HL-60/S4 treated with retinoic acid at 250 ng/mL for 4 days and 3 days (cell line): ENCODE data around the gene MBNL2.

Source experiments
- in situ Hi-C: fragments of 300-500 bp; cut with MboI; formaldehyde crosslinking; loops from 2 replicates; pipeline ENCODE4 v1.7.0; 2022; ENCODE audit warnings: low sequenced_read_pairs

The MBNL2 gene

DNA sequence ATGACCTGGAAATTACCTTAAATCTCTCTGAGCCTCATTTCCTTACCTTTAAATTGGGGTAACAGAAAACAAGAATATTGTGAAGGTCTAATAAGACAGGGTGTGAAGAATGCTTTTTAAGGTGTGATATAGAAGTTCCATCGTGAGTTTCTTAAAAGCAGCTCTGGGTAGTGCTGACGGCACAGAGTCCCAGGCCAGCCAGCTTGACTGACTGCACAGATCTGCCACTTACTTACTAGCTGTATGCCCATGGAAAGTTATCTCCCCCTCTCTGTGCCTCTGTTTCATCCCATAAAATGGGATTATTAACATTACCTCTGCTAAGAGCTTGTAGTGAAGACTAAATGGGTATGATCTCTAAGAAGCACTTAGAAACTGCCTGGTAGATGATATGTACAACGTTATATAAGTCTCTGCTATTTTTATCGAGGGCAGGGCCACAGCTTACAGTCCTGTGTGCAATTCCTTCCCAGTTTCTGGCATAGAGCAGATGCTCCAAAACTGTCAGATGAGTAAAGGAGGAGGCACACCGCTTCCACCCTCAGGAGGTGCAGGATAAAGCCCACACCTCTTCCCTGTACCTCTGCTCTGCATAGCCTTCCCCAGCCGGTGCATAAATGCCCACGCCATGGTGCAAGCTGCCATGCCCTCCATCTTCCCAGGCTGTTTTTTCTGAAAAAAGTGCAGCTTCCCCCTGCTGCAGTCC is 99.6 kb downstream of the MBNL2 start:
- in situ Hi-C loops, result no loop called here

DNA sequence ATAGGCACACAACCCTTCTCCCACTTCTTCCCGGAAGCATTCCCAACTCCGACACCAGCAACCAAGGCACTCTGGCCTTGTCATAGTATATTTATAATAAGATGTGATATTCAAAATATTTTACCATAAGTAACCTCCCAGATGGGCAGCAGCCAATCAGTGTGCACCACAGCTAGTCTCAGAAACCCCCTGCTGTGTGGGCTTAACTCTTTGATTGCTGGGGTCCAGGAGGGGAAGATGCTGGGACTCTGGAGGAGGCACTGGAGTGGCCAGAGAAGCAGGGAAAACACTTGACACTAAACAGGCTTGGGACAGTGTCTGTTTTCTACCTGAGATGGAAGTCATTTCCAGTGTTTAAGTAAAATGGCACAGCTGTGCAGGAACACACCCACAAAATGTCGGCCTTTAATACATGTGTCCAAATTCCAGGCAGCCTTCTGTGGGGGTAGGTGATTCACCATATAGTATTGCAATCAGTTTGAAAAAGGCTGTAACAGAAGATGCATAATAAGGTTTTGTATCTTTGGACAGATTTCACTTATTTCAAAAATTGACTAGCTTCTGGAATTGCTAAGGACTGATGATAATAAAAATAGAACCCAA is 100.7 kb downstream of the MBNL2 start:
- in situ Hi-C loops, result no loop called here

DNA sequence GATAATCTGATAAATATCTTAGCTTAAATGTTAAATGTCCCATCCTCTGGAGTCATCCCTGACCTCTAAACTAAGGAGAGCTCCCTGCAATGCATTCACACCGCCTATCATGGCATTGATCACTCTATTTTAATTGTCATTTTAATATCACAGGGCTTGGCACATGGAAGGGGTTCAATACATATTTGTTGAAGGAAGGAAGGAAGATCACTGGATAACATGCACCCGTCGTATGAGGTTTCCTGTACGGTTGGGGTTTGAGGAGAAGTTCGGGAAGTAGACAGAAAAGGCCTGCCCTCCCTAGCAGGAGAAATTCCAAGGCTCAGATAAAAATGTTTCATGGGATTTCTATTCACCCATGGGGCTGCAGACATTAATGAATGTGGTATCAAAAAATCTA is 102.0 kb downstream of the MBNL2 start:
- in situ Hi-C loops, result no loop called here

DNA sequence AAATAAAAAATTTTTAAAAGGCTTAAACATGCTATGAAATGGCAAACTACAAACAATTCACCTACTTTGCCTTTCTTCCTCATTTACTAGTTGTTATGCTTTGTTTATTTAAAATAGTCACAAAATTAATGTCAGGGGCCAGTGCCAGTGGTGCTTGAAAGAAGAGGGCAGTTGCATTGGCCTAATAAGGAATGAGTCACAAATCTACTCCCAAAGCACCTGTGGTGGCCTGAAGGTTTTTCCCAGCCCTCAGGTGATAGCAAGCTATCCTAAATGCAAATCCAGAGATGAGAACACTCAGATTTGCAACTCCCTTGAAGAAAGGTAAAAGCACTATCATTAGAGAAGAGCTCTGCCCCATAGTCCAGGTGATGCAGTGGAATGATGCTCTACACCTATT is 103.6 kb downstream of the MBNL2 start:
- in situ Hi-C loops, result no loop called here

DNA sequence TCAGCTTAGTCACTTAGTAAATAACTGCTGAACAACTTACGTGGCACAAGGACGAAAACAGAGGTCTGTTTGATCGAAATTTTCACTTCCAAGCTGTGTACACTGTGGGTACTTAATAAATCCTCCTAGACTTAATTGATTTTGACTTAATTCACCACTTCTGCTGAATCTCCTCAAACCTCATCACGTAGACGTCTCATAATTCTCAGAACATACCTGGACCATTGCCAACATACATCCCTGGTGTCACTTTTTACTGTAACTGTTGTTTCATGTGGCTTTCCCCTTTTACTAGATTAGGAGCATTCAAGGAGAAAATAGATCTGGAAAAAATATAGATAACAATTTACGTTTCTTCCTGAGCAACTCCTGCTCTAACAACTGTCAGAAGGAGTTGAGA is 105.0 kb downstream of the MBNL2 start:
- in situ Hi-C loops, result no loop called here

DNA sequence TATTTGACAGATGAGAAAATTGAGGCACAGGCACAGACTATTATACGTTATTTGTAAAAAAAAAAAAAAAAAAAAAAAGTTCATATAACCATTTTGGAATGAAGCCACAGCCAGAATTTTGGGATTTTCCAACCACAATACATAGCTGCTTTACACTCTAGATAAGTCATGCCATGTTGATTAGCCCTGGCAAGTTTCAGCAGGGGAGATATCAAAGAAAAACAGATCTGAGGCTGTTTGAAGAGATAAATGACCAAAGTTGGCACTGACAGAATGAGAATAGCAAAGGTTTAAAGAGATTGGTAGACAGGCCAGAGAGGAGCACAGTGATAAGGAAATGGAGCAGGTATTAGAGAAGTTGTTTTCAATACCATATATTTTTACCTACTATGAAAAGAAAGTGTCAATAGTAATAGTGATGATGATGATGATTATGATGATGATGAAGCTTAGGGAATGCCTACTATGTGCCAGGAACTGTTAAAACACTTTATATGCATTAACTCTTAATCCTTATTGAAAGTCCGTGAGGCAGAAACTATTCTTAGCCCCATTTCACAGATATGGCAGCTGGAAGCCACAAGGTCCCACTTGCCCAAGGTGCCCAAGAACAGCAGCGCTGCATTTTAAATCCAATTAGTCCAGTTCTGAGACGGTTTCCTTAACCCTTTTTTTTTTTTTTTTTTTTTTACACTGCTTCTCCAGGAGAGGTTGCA is 105.5 kb downstream of the MBNL2 start:
- in situ Hi-C loops, result no loop called here

DNA sequence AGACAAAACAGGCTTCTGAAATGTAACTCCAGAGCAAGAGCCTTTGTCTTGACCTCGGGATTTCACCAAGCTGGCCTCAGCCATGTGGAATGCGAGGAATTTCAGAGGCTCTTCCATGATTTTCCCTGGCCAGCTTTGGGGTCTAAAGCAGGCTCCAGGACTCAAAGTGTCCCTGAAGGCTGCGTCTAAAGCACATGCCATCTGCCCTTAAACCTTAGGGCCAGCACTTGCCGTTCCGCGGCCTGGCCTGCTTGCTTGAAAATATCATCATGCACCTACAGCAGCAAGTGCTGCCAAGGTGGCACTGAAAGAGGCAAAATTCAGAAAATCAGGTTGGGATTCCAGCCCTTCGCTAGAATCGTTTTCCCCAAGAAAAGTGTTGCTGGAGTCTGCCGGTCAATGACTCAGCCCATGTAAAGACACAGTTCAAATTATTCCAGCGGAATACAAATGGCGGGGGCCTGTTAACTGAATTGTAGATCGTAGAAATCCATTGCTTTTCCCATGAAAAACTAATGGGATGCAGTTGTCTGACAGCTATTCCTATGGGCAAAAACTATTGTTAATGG is 106.2 kb downstream of the MBNL2 start:
- in situ Hi-C loops, result no loop called here

DNA sequence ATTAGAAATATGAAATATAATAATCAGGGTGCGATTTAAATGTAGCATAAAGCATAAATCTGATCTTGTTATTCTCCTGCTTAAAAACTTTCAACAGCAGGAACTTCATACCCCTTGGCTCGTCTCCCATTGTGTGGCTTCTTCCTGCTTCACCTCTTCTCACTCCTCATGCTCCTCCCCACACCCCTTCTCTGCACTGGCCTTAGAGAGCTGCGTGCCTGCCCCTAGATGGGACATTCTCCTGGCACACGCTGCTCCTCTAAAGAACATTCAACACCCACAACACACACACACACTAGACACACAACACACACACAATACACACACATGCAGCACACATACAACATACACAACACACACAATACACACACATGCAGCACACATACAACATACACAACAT is 107.2 kb downstream of the MBNL2 start:
- in situ Hi-C loops, result no loop called here

DNA sequence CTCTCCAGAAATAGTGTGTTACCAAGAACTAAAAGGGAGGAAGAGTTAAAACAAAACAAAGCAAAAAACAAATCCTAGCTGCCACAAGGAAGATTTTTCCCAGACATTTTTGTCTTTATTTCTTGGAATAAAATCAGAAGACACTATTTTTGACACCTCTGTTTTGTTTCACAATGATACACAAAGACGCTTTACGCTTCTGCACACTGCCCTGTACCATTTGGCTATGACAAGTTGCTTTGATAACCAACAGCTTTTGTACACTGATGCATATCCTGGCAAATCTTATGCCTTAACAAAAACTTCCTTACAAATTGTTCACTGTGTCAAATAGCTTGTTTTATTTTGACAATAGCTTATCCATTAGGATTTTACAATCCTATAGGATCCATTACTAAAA is 108.3 kb downstream of the MBNL2 start:
- in situ Hi-C loops, result no loop called here

DNA sequence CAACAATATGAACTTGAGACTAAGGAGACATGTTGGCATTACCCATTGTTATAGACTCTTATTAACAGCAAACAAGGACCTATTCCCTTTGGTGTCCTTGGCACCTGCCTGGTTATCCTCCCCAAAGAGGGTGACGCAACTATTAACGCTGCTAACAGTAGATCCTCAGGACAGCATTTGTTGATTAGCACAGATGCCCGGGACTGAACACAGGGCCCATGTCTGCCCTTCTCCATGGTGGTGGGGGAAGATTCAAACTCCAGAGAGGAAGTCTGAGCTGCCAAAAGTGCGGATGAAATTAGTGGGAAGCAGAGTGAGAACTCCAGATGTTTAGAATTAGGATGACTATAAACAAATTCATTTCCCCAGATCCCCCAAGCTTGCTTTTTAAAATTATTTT is 110.6 kb downstream of the MBNL2 start:
- in situ Hi-C loops, result no loop called here

DNA sequence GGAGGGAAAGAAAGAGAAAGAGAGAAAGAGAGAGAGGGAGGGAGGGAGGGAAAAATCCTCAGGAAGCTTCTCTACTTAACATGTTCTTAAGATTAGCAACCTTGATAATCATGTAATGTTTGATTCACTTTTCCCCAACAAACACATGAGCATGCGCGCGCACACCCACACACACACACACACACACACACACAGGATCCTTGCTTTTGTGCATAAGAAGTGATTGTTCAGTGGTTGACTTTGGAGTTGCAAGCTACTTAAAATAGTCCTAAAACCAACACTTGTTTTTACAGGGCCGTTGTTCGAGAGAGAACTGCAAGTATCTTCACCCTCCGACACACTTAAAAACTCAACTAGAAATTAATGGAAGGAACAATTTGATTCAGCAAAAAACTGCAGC is 111.8 kb downstream of the MBNL2 start:
- in situ Hi-C loops, result no loop called here

DNA sequence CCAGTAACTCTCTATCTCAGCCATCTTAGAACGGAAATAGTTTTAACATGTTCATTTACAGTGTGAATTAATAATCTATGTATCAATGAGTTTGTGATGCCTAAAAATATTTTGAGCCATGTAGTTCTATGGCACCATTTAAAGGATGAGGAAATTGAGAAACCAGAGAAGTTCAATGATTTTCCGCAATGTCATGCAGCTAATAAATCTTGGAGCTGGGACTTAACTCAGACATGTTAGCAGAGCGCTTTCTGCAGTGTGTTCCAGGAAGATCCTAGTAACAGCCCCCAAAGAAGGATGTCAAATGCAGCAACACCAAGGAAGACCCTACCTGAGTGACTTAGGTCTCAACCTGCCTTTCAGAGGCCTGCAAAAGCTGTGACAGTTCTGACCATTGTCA is 112.6 kb downstream of the MBNL2 start:
- in situ Hi-C loops, result no loop called here

DNA sequence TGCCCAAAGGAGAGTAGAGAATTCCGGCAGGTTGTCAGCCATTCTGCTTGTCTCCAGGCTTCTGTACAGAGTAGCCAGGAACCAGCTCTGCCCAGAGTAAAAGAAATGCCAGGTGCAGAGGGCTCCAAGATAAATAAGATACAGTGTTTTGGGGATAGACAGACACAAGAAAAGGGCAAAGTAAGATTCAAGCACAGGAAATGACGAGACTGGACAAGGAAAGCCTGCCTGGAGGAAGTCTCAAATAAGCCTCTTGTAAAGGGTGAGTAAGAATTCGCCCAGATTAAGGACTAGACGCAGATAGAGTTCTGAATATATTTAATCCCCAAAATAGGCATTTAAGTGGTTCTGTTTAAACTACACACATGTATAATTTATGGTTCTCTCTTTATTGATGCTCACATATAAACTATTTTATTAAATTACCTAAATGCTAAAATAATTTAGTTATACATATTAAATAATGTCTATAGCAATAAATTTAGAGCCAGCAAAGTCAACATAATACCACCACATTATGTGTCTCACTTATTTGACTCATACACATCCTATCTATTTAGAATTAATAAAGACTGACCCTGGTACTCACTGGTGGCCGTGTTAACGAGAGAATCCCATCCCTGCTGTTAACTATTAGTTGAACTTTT is 113.5 kb downstream of the MBNL2 start:
- in situ Hi-C loops, result no loop called here

DNA sequence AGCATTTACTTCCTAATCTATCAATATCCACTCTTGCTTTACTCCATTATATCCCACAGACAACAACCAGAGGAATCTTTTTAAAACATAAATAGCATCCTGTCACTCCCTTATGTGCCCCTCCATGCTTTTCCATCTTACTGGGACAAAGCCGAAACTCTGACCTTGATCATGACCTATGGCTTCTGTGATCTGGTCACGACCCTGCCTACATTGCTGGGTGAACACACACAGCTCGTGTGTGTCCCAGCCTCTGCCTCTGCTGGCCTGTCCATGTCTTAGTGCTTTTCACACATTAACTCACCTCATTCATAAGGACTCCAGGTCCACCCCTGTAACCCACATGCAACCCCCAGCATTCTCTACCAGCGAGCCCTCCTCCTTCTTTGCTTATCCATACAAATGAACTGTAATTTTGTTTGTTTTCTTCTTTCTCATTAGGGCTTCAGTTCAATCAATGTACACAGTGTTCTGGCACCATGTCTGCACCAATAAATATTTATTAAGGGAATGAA is 115.9 kb downstream of the MBNL2 start:
- in situ Hi-C loops, result no loop called here

DNA sequence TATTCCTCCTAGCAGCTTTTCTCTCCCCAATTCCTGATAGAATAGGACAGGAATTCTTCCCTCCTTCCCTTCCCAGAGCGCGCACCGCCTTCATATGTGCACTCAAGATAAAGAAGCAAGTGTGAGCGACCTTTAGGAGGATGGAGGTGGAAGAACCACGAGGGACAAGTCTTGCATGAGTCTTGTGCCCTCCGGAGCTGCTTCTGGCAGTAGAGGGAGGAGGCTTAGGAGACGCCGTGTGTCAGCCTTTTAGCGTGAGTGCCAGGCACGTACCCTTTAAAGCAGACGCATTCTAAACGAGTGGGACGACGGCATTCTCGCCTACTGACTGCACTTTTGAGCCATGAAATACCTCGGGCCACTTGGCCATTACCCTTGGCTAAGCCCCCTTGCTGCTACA is 116.4 kb downstream of the MBNL2 start:
- in situ Hi-C loops, result no loop called here

DNA sequence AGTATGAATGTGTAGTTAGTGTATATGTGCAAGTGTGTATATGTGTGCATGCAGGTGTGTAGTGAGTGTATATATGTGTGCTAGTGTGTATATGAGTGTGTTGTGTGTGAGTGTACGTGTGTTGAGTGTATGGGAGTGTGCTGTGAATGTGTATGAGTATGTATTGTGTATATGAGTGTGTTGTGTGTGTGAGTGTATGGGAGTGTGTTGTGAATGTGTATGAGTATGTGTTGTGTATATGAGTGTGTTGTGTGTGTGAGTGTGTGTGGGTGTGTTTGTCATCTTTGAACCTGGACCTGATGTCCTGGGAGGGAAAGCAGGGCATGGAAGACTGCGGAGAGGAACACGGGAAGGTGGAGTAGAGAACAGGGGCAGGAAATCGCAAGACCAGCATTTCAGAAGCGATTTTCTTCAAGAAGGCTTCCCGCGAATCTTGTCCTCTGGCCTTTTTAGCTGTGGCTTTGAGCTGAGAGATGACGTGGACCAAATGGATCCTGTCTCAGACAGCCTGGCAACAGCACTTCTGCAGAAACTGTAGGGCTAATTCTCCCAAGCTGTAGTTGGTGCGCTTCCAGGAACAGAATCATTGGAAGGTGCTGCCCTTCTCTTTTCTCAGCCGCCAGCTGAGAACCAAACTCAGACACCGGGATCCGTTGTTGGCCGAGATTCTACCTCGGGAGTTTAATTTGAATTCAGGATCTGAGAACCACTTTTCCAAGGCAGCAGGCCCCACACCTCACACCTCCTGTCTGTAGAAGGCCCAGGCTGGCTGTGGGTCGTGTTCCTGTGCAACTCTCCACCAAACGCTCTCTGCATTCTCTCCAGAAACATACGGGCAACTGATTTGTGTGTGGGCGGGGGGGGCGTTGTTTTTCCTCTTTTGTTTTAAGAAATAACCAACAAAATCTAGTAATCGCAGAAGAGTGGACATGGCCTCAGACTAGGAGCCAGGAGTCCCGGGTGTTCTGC is 117.2 kb downstream of the MBNL2 start:
- in situ Hi-C loops, result no loop called here

DNA sequence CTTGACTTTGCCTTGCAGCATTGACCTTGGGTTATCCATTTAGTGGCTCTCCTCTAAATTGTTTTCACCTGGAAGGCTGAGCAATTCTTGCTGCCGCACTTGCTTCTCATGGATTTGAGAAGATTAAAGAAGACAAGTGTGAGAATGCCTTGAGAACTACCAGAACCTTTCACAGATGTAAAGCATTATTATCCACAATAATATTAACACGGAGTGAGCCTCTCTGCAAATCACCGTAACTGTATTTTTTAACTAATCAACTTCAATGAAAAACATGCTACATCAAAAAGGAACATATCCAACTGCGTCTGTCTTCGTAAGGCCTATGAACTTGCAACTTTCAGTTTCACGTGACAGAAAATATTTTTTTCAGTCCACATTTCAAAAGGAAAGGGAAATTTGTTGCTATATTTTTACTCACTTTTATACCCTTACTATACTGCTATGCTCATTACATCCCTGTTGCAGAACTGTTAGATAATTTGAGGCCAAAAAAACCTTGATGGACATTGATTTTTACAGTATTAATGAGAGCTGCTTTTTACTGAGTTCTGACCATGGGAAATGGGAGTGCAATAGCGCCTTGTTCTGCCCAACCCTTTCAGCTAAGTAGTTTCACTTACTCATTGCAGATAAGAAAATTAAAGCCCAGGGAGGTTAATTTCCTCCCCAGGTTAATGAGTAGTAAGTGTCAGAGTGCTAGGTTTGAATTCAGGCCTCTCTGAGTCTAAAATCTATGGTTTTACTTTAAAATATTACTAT is 118.0 kb downstream of the MBNL2 start:
- in situ Hi-C loops, result no loop called here

DNA sequence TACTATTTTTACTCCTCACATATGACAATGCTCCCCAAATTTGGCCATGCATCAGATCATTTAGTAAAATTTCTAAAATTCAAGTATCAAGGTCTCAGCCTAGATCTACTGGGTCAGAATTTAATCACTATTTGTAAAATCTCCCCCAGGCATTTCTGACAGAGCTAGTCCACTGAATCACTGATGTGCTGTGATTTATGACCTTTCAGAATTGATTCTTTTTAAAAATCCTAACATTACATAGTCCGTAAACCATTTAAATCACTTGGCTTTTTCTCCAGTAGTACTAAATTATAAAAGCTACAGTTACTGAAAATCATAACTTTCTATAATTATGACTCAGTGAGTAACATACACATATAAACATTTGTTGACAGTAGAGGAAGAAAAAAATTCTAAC is 119.0 kb downstream of the MBNL2 start:
- in situ Hi-C loops, result no loop called here

DNA sequence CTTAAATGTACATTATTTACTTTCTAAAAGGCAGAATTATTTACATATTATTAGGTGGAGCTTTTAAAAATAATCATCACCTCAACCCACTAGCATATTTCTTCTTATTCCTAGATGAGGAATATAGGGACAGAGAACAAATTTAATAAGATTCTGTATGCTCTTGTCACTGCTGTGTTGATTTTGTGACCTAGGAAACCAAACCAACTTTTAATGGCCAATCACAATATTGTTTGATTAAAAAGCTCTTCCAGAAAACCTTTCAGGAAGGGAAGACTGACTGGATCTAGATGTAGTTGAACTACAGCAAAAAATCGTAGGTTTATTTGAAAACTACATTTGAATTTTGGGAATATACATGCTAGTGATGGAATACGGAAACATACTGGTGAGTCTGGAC is 120.0 kb downstream of the MBNL2 start:
- in situ Hi-C loops, result no loop called here
